Posterior cingulate gyrus (tissue), 11 donors: ENCODE data around the gene MTRFR.
"Not testable (repeated sequence)": the region's sequence is repeated elsewhere in the genome, so short reads cannot be mapped to it uniquely, and the experiment has no call there.

ENCODE experiments used
- DNase-seq, 10 donors: peaks; one replicate each; pipeline versions ENCODE4 v3.0.0 to v3.0.0-alpha.2; 2020 to 2021; ENCODE audit warnings: mixed read lengths in 3 of 10
- intact Hi-C: fragments of 100-400 bp; cut with DNase I; formaldehyde crosslinking; loops from one replicate; pipeline ENCODE4 v1.15.1; 2023

MTRFR gene

GRCh38 chr12:123248129-123248528 lies 14.9 kb downstream of the MTRFR start:
- DNase-seq, intact Hi-C loops: not testable (repeated sequence)

- intact Hi-C loops: not testable (repeated sequence)
- peak in 1 of 10 donors; percentile 70 for DNase-seq
Measured at GRCh38 chr12:123248996-123249741, 15.9 kb downstream of the MTRFR start.

- intact Hi-C loops: no loop called here
- no peak for DNase-seq
Measured at GRCh38 chr12:123250471-123251383, 17.5 kb downstream of the MTRFR start.

- intact Hi-C loops: no loop called here
- DNase-seq: peak in 1 of 10 donors; percentile 5
Measured at GRCh38 chr12:123251403-123252076, 18.3 kb downstream of the MTRFR start.

- DNase-seq: peak in 1 of 10 donors; percentile 43
- intact Hi-C loops: not testable (repeated sequence)
Measured at GRCh38 chr12:123252365-123252764, 19.1 kb downstream of the MTRFR start.

- peak; percentile 48 to 96 (median 74) for DNase-seq
Measured at GRCh38 chr12:123253641-123254459, 20.6 kb downstream of the MTRFR start.

GRCh38 chr12:123254853-123255446 lies 21.7 kb downstream of the MTRFR start:
- intact Hi-C loops: no loop called here
- DNase-seq: no peak

More at GRCh38 chr12:123253641-123254459, 20.6 kb downstream of the MTRFR start:
- intact Hi-C loops: no loop called here

GRCh38 chr12:123258593-123258992 lies 25.4 kb downstream of the MTRFR start:
- intact Hi-C loops: no loop called here
- DNase-seq: peak in 1 of 10 donors; percentile 52

- no peak for DNase-seq
- intact Hi-C loops: no loop called here
Measured at GRCh38 chr12:123260081-123260480, 26.8 kb downstream of the MTRFR start.

GRCh38 chr12:123261196-123261595 lies 28.0 kb downstream of the MTRFR start:
- DNase-seq: no peak
- intact Hi-C loops: no loop called here

- peak in 2 of 10 donors; percentile 20 to 27 for DNase-seq
- intact Hi-C loops: no loop called here
Measured at GRCh38 chr12:123263196-123263817, 30.1 kb downstream of the MTRFR start.

GRCh38 chr12:123264642-123265041 lies 31.4 kb downstream of the MTRFR start:
- peak in 3 of 10 donors; percentile 41 to 81 (median 74) for DNase-seq
- intact Hi-C loops: no loop called here

GRCh38 chr12:123265851-123266678 lies 32.8 kb downstream of the MTRFR start:
- intact Hi-C loops: no loop called here
- peak in 2 of 10 donors; percentile 83 for DNase-seq

- intact Hi-C loops: no loop called here
- DNase-seq: peak in 1 of 10 donors; percentile 57
Measured at GRCh38 chr12:123266679-123267277, 33.5 kb downstream of the MTRFR start.

GRCh38 chr12:123267335-123267920 lies 34.2 kb downstream of the MTRFR start:
- intact Hi-C loops: no loop called here
- DNase-seq: peak in 2 of 10 donors; percentile 52 to 69

- intact Hi-C loops: loop anchor here (2.0 kb wide), 1 partner anchor 35 kb away; the partner anchor contains the start of genes MPHOSPH9 and MTRFR
Measured at GRCh38 chr12:123267991-123268843, 35.0 kb downstream of the MTRFR start.

More at GRCh38 chr12:123267991-123268843, 35.0 kb downstream of the MTRFR start:
- peak; percentile 62 to 96 (median 79) for DNase-seq
